Measurements from ENCODE around the gene LILRA2.

DNA sequence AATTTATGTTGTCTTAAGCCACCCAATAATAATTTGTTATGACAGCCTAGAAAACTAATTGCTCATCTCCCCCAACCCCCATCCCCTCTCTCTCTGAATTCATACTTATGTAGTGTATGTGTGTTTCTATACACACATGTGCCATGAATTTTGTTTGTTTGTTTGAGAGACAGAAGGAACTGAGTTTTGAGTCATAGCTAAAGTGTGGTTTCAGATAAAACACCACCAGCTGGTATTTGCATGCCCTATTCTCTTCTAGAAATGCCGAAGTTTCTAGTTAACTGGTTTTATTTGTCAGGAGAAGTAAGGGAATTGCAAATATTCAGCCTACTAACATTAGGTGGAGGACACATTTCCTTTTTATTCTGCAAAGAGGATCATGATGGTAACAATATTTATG, 17.4 kb upstream of the LILRA2 start:
- TF ChIP-seq CBX3 (IDR thresholded peaks at IDR 0.05; ENCODE audit: borderline replicate concordance, low read depth), result no peak
- no peak for TF ChIP-seq NFYB (IDR thresholded peaks at IDR 0.05; ENCODE audit: insufficient read depth, low read depth, low read length)
- TF ChIP-seq, protein P1, sequence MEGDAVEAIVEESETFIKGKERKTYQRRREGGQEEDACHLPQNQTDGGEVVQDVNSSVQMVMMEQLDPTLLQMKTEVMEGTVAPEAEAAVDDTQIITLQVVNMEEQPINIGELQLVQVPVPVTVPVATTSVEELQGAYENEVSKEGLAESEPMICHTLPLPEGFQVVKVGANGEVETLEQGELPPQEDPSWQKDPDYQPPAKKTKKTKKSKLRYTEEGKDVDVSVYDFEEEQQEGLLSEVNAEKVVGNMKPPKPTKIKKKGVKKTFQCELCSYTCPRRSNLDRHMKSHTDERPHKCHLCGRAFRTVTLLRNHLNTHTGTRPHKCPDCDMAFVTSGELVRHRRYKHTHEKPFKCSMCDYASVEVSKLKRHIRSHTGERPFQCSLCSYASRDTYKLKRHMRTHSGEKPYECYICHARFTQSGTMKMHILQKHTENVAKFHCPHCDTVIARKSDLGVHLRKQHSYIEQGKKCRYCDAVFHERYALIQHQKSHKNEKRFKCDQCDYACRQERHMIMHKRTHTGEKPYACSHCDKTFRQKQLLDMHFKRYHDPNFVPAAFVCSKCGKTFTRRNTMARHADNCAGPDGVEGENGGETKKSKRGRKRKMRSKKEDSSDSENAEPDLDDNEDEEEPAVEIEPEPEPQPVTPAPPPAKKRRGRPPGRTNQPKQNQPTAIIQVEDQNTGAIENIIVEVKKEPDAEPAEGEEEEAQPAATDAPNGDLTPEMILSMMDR (IDR thresholded peaks at IDR 0.05 in 2 of 3, conservative IDR thresholded peaks at IDR 0.05 in 1 of 3; ENCODE audit: control insufficient read depth in 2 of 3, extremely low read depth in 1 of 3, insufficient read depth in 1 of 3, low read depth in 3 of 3, low read length in 3 of 3), result no peak
- no peak for TF ChIP-seq POLR2A (IDR thresholded peaks at IDR 0.05; ENCODE audit: low read depth, low read length)
- no peak for TF ChIP-seq POLR2AphosphoS5 (IDR thresholded peaks at IDR 0.05; ENCODE audit: low read length)

Data from GM12878 (cell line).